Measurements from ENCODE around the gene ZNF426. TPM values are rescaled to one million over a fixed set of nuclear protein-coding genes. Genes with fewer than 3 reads are reported as not detected.
A peak's percentile ranks its signal among the peaks of the same experiment; 100 is the strongest.
"Not testable (repeated sequence)": the region's sequence is repeated elsewhere in the genome, so short reads cannot be mapped to it uniquely, and the experiment has no call there.

Gene ZNF426
- total RNA-seq: 2.9 TPM

- DNase-seq (ENCODE audit: low spot score): peak; percentile 79
Measured at GRCh38 chr19:9538183-9539058, at the start of gene ZNF426. Gene ZNF426 (minus strand): TSS chr19:9538645. CDS start chr19:9536232, 2,413 bp downstream.

GRCh38 chr19:9586764-9587163 lies 48.3 kb upstream of the ZNF426 start:
- DNase-seq (ENCODE audit: low spot score) (peak; percentile 67), ATAC-seq (peak; percentile 77)

More at GRCh38 chr19:9538183-9539058, at the start of gene ZNF426:
- ATAC-seq: peak; percentile 93

- ATAC-seq (peak; percentile 96), DNase-seq (ENCODE audit: low spot score) (peak; percentile 88)
Measured at GRCh38 chr19:9584073-9584833, 45.8 kb upstream of the ZNF426 start, which contains the start of gene ZNF121. Gene ZNF121 (minus strand): TSS chr19:9584504. CDS start chr19:9568097, 16,407 bp downstream.

GRCh38 chr19:9582081-9582725 lies 43.8 kb upstream of the ZNF426 start:
- not testable (repeated sequence) for ATAC-seq

GRCh38 chr19:9580728-9581127 lies 42.3 kb upstream of the ZNF426 start:
- no peak for DNase-seq (ENCODE audit: low spot score)
- ATAC-seq: no peak

More at GRCh38 chr19:9582081-9582725, 43.8 kb upstream of the ZNF426 start:
- DNase-seq (ENCODE audit: low spot score): not testable (repeated sequence)

- DNase-seq (ENCODE audit: low spot score): no peak
- ATAC-seq: no peak
Measured at GRCh38 chr19:9570255-9570654, 31.8 kb upstream of the ZNF426 start.

GRCh38 chr19:9566729-9567128 lies 28.3 kb upstream of the ZNF426 start:
- ATAC-seq (no peak), DNase-seq (ENCODE audit: low spot score) (no peak)

GRCh38 chr19:9565900-9566705 lies 27.7 kb upstream of the ZNF426 start:
- DNase-seq (ENCODE audit: low spot score): no peak
- no peak for ATAC-seq

- DNase-seq (ENCODE audit: low spot score) (no peak), ATAC-seq (no peak)
Measured at GRCh38 chr19:9552536-9553274, 14.3 kb upstream of the ZNF426 start.

- no peak for ATAC-seq
- no peak for DNase-seq (ENCODE audit: low spot score)
Measured at GRCh38 chr19:9547870-9548269, 9.4 kb upstream of the ZNF426 start.

GRCh38 chr19:9541281-9541680 lies 2.8 kb upstream of the ZNF426 start:
- DNase-seq (ENCODE audit: low spot score); ATAC-seq: not testable (repeated sequence)

- not testable (repeated sequence) for DNase-seq (ENCODE audit: low spot score); ATAC-seq
Measured at GRCh38 chr19:9539921-9540320, 1.5 kb upstream of the ZNF426 start.

GRCh38 chr19:9539201-9539600 lies 756 bp upstream of the ZNF426 start:
- ATAC-seq; DNase-seq (ENCODE audit: low spot score): not testable (repeated sequence)

GRCh38 chr19:9535934-9536333 lies 2.5 kb downstream of the ZNF426 start:
- ATAC-seq (no peak), DNase-seq (ENCODE audit: low spot score) (no peak)

- ATAC-seq: no peak
- no peak for DNase-seq (ENCODE audit: low spot score)
Measured at GRCh38 chr19:9531933-9532332, 6.5 kb downstream of the ZNF426 start.

GRCh38 chr19:9528757-9529336 lies 9.6 kb downstream of the ZNF426 start:
- DNase-seq (ENCODE audit: low spot score): no peak
- no peak for ATAC-seq

GRCh38 chr19:9523885-9524474 lies 14.5 kb downstream of the ZNF426 start:
- ATAC-seq: no peak

GRCh38 chr19:9507285-9507684 lies 31.2 kb downstream of the ZNF426 start:
- no peak for ATAC-seq

More at GRCh38 chr19:9523885-9524474, 14.5 kb downstream of the ZNF426 start:
- DNase-seq (ENCODE audit: low spot score): no peak

GRCh38 chr19:9500796-9501195 lies 37.6 kb downstream of the ZNF426 start:
- no peak for ATAC-seq

More at GRCh38 chr19:9507285-9507684, 31.2 kb downstream of the ZNF426 start:
- DNase-seq (ENCODE audit: low spot score): no peak

More at GRCh38 chr19:9500796-9501195, 37.6 kb downstream of the ZNF426 start:
- no peak for DNase-seq (ENCODE audit: low spot score)

Data from left lobe of liver (tissue), 2 donors.